HG02870 (cell line): ENCODE data around the gene STK24.

Experiments
- ATAC-seq: cut with Tn5 transposase; IDR thresholded peaks from one replicate; pipeline ENCODE4 v1.9.1; 2021; ENCODE audit warnings: mild to moderate bottlenecking, moderate library complexity; ENCODE audit not compliant: unreplicated experiment

STK24 gene

GRCh38 chr13:98514288-98514687, 62.6 kb downstream of the STK24 start:
- no peak for ATAC-seq

GRCh38 chr13:98513837-98514236, 63.1 kb downstream of the STK24 start:
- ATAC-seq: no peak

GRCh38 chr13:98512774-98513665, 63.9 kb downstream of the STK24 start:
- ATAC-seq: no peak

GRCh38 chr13:98511435-98511834, 65.5 kb downstream of the STK24 start:
- no peak for ATAC-seq

- no peak for ATAC-seq
Measured at GRCh38 chr13:98510156-98510509, 66.8 kb downstream of the STK24 start.

- peak; percentile 37 for ATAC-seq
Measured at GRCh38 chr13:98509271-98510155, 67.4 kb downstream of the STK24 start.

- no peak for ATAC-seq
Measured at GRCh38 chr13:98508685-98509084, 68.2 kb downstream of the STK24 start.

GRCh38 chr13:98508280-98508679, 68.6 kb downstream of the STK24 start:
- no peak for ATAC-seq

GRCh38 chr13:98507282-98507797, 69.6 kb downstream of the STK24 start:
- no peak for ATAC-seq

GRCh38 chr13:98506728-98507230, 70.1 kb downstream of the STK24 start:
- ATAC-seq: no peak

- no peak for ATAC-seq
Measured at GRCh38 chr13:98506322-98506721, 70.6 kb downstream of the STK24 start.

GRCh38 chr13:98505217-98505616, 71.7 kb downstream of the STK24 start:
- ATAC-seq: no peak

GRCh38 chr13:98504371-98504963, 72.4 kb downstream of the STK24 start:
- peak; percentile 56 for ATAC-seq

GRCh38 chr13:98504029-98504351, 72.9 kb downstream of the STK24 start:
- ATAC-seq: no peak

- no peak for ATAC-seq
Measured at GRCh38 chr13:98503175-98504028, 73.5 kb downstream of the STK24 start.

GRCh38 chr13:98500963-98501421, 75.9 kb downstream of the STK24 start:
- peak; percentile 80 for ATAC-seq

- ATAC-seq: no peak
Measured at GRCh38 chr13:98496966-98497365, 79.9 kb downstream of the STK24 start.

GRCh38 chr13:98496479-98496791, 80.5 kb downstream of the STK24 start:
- no peak for ATAC-seq

- ATAC-seq: no peak
Measured at GRCh38 chr13:98495627-98496478, 81.1 kb downstream of the STK24 start.
